AG04450 (cell line): ENCODE measurements around the gene GRM8. TPM values are rescaled to one million over a fixed set of nuclear protein-coding genes. Genes with fewer than 3 reads are reported as not detected.

Source experiments
- CTCF ChIA-PET: fragments of 300-600, 350-600 bp; formaldehyde crosslinking; extraction: SDS; loops from one replicate; lab custom pipeline; 2022; ENCODE audit warnings: antibody characterized with exemption, inconsistent platforms; lab: Charles Lee
- POLR2A ChIA-PET: fragments of 350-600 bp; formaldehyde crosslinking; extraction: SDS; loops from one replicate; lab custom pipeline; 2021; ENCODE audit warnings: antibody characterized with exemption, inconsistent platforms; lab: Yijun Ruan, JAX
- DNase-seq: peaks from one replicate; pipeline ENCODE4 v3.0.0-alpha.2; 2011; ENCODE audit warnings: low read depth, low spot score
- H3K27ac ChIP-seq: one replicate; pipeline ENCODE4 v1.5.1; 2012; ENCODE audit warnings: low read depth, low read length, control low read depth
- H3K27me3 ChIP-seq: one replicate; pipeline ENCODE4 v1.6.0; 2012; ENCODE audit warnings: low read length; ENCODE audit not compliant: control insufficient read depth, insufficient read depth
- H3K4me3 ChIP-seq: 2 replicates; pipeline ENCODE4 v1.5.1; 2011; ENCODE audit warnings: mild to moderate bottlenecking, low read depth, low read length, control low read depth
- H3K9me3 ChIP-seq: 2 replicates; pipeline ENCODE4 v1.5.1; 2012; ENCODE audit warnings: low read length; ENCODE audit not compliant: control insufficient read depth, insufficient read depth
- CTCF ChIP-seq: IDR thresholded peaks from 2 replicates; pipeline ENCODE4 v1.5.1; 2011; ENCODE audit warnings: low read depth, low read length, control low read depth, inconsistent platforms
- polyA plus RNA-seq: library from polyadenylated mRNA; depleted of rRNA; stranded (reverse); fragments of >200 nt; gene quantifications from 2 replicates; pipeline ENCODE4 v1.2.3, GENCODE V29; 2011

GRM8 gene
- polyA plus RNA-seq, 1 experiment: not detected

DNA sequence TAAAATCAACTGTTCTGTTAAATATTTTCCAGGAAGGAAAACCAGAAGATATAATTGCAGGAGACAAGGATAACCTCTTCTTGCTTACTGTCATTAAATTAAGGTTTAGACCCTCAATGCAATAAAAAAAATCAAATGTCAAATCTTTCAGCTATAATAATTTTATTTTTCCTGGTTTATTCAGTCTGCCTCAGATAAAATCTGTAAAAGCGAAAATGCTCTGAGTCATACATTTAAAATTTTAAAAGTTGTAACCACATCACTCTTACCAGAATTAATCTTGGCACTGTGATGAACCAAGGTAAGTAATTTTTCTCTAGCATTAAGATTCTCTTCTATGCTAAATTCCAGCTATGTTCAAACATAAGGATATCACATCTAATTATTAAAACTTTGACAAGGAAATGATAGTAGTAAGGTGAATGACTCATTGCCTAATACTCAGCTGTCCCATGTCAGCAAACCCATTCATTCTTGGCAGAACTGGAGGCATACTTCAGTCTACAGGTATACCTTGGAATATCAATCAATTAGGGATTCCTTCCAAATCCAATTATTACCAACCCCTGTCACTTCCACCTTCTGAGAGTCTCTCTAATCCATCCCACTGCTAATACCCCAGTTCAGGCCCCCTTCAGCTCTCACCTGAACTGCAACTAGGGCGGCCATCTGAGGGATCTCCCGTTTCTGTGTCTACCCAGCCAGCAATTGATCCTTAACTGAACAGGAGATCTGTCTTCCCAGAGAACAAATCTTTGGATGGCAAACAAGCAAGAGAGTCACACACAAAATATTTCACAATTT lies 434.1 kb downstream of the GRM8 start:
- no peak for DNase-seq
- CTCF ChIA-PET: no interaction called here

GRCh38 chr7:126809188-126809587 lies 443.6 kb downstream of the GRM8 start:
- no peak overlapping the region for H3K4me3 ChIP-seq
- H3K27ac ChIP-seq: no peak overlapping the region
- ChIA-PET CTCF (no interaction called here), POLR2A (no interaction called here)
- no peak for DNase-seq
- H3K27me3 ChIP-seq: no peaks in the 10 kb centered on the region
- TF ChIP-seq CTCF: no peak
- peaks cover 6% of the 10 kb centered on the region; the same call in 1 of the 2 replicates for H3K9me3 ChIP-seq

More for the DNA sequence above, 434.1 kb downstream of the GRM8 start:
- no peak for TF ChIP-seq CTCF
- Histone ChIP-seq H3K9me3 (no peaks in the 10 kb centered on the region), H3K4me3 (no peak overlapping the region), H3K27me3 (no peaks in the 10 kb centered on the region), H3K27ac (no peak overlapping the region)
- POLR2A ChIA-PET: no interaction called here

DNA sequence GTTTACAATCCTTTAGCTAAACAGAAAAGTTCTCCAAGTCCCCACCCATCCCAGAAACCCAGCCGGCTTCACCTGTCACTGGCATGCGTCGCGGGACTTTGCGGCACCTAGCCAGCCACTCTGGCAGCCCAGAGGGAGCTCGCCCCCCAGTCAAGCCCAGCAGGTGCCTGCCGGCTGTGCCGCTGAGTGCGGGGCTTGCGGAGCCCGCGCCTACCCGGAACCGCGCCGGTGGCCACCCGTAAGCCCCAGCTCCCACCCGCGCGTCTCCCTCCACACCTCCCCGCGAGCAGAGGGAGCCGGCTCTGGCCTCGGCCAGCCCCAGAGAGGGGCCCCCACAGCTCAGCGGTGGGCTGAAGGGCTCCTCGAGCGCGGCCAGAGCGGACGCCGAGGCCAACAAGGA lies 446.1 kb downstream of the GRM8 start:
- TF ChIP-seq CTCF: no peak
- H3K9me3 ChIP-seq: peaks cover 6% of the 10 kb centered on the region; the same call in 1 of the 2 replicates
- H3K27ac ChIP-seq: no peak overlapping the region
- ChIA-PET CTCF (no interaction called here), POLR2A (no interaction called here)
- no peak for DNase-seq
- no peak overlapping the region for H3K4me3 ChIP-seq
- H3K27me3 ChIP-seq: no peaks in the 10 kb centered on the region

GRCh38 chr7:126805351-126805750 lies 447.4 kb downstream of the GRM8 start:
- peaks cover 6% of the 10 kb centered on the region; the same call in 1 of the 2 replicates for H3K9me3 ChIP-seq
- no peaks in the 10 kb centered on the region for H3K27me3 ChIP-seq
- ChIA-PET POLR2A (no interaction called here), CTCF (no interaction called here)
- DNase-seq: no peak
- H3K4me3 ChIP-seq: no peak overlapping the region
- no peak for TF ChIP-seq CTCF
- no peak overlapping the region for H3K27ac ChIP-seq

GRCh38 chr7:126804604-126805003 lies 448.1 kb downstream of the GRM8 start:
- TF ChIP-seq CTCF: no peak
- no peaks in the 10 kb centered on the region for H3K27me3 ChIP-seq
- no peak overlapping the region for H3K27ac ChIP-seq
- ChIA-PET POLR2A (no interaction called here), CTCF (interaction anchor here (2.3 kb wide), 1 partner anchor 710 kb away, joined by 16 read pairs; no protein-coding TSS in a partner anchor)
- H3K4me3 ChIP-seq: no peak overlapping the region
- peaks cover 6% of the 10 kb centered on the region; the same call in 1 of the 2 replicates for H3K9me3 ChIP-seq
- no peak for DNase-seq
